HTERT RPE-1 (cell line): Measurements from ENCODE around the gene APRT.

Experiments
- in situ Hi-C: fragments of 300-500 bp; cut with MboI; formaldehyde crosslinking; loops from 4 replicates; pipeline ENCODE4 v1.14.3; 2020; ENCODE audit warnings: low sequenced_read_pairs

The APRT gene

DNA sequence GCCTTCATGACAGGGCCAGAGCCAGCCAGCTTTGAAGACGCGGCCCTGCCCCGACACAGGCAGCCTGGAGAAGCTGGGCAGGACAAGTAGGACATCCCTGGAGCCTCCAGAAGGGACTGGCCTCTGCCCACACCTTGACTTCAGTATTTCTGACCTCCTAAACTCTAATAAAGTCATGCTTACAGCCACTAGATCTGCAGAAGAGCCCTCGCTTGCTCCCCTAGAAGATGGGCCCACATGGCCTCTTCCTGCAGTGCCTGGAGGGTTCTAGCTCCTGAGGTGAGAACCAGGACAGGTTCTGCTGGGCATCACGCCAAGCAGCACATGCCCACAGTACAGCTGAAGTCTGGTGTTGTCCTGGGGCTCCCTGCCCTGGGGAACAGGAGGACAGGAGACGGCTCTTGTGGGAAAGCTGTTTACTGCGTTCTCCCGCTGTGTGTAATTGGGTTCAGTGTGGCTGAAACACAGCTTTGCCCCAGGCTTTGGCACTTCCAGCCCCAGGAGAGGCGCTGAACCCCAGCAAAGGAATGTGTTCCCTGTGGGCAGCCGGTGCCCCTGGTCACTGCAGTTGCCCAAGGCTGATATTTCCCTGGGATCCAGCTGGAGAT lies 2.6 kb downstream of the APRT start:
- in situ Hi-C loops: no loop called here

DNA sequence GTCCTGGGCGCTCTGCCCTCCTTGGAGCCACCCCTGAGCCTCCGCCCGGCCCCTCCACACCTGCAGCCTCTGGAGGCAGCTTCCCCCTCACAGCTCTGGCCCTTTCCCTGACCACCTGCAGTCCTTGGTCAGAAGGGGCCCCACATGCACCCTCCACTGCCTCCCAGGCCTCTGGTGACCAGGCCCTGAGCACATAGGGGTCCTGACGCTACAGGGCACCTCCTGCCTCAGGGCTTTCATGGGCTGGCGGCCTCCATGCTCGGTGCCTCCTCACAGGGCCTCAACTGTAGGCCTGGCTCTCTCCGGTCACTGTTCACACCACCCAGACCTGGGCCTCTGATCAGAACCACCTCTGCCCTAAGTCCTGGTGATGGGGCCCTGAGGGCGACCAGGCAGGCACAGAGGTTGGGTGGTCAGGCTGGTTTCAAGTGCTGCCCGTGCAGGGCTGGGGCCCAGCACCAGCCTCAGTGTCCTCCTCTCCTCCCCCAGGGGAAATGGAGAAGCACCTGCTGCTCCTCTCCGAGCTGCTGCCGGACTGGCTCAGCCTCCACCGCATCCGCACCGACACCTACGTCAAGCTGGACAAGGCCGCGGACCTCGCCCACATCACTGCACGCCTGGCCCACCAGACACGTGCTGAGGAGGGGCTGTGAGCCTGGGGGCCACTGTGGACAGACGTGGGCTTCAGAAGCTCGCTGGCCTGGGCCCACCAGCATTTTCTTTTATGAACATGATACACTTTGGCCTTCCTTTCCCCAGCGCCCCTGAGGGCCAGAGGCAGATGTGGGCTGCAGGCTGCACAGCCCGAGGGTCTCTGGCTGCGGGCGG lies 3.9 kb downstream of the APRT start:
- in situ Hi-C loops: no loop called here

DNA sequence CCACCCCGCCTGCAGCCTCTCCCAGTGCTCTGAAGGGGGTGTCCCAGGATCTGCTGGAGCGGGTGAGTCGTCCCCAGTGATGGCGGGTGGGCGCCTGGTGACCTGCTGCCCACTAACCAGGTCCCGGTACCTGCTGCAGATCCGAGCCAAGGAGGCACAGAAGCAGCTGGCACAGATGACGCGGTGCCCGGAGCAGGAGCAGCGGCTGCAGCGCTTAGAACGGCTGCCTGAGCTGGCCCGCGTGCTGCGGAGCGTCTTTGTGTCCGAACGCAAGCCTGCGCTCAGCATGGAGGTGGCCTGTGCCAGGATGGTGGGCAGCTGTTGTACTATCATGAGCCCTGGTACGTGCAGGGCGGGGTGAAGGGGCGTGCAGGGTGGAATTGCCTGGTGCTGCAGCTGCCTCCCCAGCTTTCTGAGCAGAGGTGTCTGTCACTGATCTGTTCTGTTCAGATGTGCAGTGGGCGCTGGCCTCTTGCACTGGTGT lies 4.5 kb downstream of the APRT start:
- in situ Hi-C loops: no loop called here

DNA sequence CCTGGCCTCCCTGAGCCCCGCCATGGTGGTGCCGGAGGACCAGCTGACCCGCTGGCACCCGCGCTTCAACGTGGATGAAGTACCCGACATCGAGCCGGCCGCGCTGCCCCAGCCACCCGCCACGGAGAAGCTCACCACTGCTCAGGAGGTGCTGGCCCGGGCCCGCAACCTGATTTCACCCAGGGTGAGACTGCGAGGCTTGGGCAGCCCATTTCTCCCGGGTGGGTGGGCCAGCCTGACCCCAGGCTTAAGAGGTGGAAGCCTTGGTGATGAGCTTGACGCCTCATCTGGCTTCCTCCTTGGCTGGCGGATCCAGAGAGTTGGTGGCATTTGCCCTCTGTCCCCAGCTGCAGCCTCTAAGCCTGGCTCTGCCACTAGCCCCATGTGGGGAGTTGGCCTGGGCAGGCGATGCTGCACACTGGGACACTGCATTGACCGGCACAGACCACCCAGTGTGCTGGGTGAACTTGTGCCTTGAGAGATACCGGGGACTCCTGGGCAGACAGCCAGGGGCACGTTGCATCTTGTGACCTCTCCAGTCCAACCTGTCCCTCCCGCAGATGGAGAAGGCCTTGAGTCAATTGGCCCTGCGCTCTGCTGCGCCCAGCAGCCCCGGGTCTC lies 5.1 kb downstream of the APRT start:
- in situ Hi-C loops: no loop called here

DNA sequence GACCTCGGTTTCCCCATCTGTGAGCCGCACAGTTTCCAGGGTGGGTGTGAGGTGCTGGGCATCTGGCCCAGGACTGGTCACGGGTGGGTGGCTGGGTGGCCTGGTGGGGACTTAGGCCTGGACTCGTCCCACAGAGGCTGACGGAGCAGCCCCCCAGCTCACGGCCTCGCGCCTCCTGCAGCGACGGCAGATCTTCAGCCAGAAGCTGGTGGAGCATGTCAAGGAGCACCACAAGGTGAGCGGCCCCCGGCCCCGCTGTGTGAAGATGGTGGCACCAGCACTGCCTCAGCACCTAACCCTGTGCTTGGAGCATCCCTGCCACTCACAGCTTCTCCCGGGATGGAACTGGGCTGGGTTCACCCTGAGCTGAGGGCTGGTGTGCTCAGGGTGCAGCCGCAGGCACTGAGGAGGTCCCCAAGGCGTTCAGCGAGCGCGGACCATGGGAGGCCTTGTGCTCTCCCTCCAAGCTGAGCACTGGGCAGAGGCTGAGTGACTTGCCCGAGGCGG lies 5.8 kb downstream of the APRT start:
- in situ Hi-C loops: no loop called here

DNA sequence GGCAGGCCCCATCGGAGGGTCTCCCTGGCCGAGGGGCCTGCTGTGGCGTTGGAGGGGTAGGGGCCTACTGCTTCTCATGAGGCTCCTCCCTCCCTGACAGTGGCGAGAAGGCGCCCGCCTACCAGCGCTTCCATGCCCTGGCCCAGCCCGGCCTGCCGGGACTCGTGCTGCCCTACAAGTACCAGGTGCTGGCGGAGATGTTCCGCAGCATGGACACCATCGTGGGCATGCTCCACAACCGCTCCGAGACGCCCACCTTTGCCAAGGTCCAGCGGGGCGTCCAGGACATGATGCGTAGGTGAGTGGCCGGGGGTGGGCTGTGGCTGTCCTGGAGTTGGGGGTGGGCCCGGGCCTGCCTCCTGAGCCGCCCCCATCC lies 6.4 kb downstream of the APRT start:
- in situ Hi-C loops: no loop called here

DNA sequence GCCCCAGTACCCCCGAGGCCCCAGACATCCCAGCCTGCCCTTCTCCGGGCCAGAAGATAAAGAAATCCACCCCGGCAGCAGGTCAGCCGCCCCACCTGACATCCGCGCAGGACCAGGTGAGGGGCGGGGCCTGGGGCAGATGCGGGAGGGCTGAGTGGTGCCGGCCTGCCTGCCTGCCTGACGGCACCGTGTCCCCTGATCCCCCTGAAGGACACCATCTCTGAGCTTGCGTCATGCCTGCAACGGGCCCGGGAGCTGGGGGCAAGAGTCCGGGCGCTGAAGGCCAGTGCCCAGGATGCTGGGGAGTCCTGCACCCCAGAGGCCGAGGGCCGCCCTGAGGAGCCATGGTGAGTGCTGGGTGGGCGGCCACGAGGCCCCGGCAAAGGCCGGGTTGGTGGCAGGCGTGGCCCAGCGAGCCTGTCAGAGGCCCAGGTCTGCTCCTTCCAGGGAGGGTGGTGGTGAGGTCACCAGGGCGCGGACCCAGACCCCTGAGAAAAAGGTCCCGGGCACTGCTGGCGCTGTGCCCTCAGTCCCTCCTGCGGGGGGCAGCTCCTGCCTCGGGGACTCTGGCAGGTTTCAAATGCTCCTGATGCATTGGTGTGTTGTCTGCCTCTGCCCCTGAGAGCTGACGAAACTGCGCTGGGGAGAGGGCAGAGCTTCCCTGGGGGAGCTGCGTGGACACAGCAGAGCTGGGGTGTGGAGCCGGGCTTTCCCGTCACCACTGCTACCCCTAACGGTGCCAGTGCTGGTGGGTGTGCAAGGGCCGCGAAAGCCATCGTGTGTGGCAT lies 7.0 kb downstream of the APRT start:
- in situ Hi-C loops: no loop called here

DNA sequence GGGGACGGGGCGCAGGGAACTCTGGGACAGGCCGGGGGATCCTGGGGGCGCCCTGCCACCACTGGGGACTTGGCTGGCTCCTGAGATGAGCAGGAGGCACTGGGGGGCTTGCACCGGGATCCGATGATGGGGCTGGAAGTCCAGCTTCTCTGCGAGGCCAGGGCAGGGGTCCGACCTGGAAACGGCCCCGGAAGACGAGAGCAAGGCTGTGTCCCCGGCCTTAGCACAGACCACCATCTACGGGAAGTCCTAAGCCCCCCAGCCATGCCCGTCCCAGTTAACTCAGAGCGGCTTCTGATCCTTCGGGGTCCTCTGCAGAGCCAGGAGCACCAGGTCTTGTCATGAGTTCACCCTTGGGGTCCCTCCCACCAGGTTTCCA lies 7.6 kb downstream of the APRT start:
- in situ Hi-C loops: no loop called here

DNA sequence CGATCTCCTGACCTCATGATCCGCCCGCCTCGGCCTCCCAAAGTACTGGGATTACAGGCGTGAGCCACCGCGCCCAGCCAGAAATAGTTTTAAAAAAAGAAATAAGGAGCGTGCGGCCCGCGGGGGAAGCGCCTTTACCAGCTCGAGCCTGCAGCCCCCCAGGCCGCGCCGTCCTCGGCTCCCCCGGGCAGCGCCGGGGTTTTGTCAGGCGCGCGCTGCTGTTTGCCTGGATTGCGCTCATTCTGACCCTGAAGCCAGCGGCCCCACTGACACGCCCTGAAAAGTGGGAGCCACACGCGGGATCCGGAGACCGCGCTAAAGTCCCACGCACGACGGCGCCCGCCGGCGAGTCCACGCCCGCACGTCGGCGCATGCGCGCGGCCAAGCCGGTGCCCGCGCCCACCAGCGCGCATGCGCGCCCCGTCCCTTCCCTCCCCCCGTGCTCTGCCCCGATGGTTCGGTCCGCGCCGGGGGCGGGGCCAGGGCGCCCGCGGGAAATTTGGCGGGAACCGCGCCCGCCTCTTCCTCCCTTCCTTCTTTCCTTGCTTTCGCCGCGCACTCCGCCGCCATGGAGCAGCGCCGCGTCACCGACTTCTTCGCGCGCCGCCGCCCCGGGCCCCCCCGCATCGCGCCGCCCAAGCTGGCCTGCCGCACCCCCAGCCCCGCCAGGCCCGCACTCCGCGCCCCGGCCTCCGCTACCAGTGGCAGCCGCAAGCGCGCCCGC lies 8.3 kb downstream of the APRT start, which contains the start of gene CDT1:
Gene CDT1 (plus strand): TSS at position 526 of the 724 bp plus-strand sequence. CDS start 43 bp downstream, at position 569.
- in situ Hi-C loops: no loop called here

DNA sequence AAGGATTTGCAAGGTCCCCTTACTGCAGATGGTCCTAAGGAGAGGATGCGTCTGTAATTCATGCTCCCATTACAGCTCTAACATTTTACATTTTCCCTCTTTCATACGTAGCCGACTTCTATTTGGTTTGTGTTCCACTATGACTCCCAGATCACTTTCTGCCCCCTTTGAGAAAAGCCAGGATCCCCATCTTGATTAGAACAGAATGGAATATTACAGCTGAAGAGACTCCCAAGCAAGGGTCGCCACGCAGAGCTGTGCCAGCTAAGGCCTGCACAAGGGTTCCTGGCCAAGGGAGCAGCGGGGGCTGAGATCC lies 11.5 kb downstream of the APRT start:
- in situ Hi-C loops: no loop called here

DNA sequence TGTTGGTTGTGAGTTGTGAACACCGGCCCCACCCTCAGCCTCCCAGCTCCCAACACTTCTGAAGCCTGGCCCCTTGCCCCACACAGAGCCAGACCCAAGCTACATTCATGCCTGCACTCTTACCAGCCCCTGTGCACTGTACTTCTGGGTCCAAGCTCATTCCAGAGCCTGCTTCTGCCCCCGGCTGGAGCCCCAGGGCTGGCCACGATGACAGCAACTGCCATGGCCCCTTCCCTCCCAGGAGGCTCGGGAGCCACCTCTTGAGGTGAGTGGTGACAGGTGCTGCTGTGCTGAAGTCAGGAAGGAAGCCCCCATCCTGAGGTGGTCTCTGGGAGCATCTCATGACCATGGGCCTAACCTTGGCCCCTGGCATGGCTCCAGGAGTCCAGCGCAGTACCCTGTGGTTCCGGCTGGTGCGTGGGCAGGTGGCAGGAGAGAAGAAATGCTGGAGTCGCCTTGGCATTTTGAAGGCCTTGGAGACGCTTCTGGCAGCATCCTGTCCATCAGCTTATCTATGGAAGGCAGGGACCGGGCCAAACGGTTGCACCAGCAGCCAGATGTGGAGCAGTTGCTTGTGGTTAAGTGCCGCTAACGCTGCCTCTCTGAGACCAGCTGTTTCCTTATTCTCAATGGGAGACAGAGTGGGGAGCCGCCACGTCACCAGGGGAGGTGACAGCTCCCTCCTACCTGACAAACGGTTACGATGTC lies 12.0 kb downstream of the APRT start:
- in situ Hi-C loops: no loop called here

DNA sequence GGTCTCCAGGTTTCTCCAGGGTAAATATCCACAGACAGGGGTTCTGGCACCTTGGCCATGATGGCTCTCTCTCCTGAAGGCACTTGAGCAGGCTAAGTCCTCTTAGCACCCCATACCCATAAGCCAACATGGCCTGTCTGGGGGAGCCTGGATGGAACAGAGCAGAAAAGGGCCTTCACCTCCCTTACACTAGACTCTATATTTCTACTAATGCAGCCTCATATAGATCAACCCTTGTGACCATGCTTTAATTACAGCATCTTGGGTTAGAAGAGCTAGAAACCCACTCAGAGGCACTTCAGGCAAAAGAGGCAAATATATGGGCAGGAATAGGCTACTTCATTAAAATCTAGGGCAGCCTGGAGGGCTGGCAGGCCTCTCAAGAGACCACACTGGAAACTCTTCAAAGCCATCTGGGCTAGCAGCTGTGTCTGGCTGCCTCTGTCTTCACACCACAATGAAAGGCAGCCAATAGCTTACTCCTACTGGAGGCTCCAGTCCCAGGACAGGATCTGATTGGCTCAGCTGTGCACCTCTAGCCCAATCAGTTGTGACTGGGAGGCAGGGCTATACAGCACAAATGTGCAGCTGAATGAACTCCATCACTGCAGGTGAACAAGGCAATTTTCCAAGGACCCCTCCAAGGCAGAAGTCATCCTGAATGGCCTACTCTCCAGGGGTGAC lies 12.8 kb downstream of the APRT start:
- in situ Hi-C loops: no loop called here

DNA sequence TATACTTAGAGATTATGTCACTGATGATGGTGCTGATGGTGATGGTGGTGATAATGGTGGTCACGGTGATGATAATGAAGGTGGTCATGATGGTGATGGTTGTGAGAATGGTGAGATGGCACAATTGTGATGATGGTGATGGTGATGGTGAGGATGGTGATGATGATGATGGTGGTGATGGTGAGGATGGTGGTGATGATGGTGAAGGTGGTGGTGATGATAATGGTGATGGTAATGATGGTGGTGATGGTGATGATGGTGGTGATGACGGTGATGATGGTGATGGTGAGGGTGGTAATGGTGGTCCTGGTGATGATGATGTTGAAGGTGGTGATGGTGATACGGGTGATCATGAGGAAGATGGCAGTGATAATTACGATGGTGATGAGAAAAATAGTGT lies 13.7 kb downstream of the APRT start:
- in situ Hi-C loops: no loop called here

DNA sequence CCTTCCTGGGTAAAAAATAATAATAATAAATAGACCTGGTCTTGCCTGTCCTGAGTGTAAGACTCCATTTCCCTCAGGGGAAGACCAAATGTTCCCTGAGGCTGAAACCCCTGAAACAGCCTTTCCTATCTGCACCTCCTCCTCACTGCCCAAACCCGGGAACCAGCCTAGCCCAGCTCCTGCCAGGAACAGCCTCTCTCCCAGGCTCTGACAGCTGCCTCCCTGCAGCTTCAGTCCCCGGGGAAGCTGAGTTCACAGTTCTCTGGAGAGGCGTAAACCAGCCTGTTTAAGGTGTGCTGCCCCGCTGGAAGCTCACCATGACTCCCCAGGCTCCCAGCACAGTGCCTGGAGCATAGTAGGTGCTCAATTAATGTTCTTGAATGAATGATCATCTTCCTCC lies 15.4 kb downstream of the APRT start:
- in situ Hi-C loops: no loop called here

DNA sequence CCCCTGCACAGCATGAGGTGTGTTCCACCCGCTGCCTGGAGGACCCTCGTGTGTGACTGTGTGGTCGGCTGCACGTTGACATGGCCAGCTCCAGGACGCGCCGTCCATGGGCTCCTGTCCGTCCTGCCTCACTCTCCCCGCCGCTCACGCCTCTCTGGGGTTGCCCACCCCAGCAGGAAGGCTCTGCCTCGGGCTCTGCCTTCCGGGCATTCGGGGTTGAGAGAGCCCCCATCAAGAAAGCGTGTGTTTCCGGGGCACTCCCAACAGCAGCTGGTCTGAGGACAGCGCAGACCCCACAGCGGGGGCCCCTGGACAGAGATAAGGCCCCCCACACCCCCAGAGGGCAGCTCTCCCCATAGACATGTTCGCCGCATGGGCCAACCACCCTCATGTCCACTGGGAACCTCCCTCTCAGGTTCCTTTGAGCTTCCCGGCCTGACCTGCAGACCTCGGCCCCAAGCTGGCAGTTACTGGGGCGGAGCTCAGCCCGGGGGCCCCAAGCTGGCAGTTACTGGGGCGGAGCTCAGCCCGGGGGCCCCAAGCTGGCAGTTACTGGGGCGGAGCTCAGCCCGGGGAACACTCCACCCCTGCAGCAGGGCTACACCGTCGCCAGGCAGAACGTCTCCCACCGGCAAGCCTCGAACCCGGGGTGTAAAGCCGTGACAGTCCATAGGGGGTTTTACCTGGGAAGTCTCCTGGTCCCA lies 18.3 kb downstream of the APRT start:
- in situ Hi-C loops: no loop called here

DNA sequence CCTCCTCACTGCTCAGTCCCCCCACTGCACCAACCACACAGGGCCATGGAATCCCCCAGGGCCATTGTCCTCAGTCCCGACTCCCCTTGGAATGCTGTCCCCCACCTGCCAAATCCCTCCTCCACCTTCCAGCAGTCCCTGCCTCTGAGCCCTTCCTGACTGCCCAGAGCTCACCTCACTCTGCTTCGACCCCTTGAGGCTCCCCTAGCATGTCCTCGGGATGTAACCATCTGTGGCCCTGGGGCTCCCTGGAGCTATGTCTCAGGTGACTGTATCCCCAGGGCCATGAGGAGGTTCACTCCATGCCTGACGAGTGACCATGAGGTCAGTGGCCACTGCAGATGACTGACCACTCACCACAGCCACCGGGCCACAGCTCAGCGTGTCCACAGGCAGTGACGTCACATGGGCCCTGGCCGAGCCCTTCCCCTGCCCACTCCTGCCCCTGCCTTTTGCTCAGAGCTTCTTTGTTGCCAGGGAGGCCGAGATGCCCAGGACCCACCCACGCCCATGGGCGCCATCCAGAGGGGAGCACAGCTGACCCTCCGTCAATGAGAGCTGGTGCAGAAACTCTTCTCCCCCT lies 19.0 kb downstream of the APRT start:
- in situ Hi-C loops: no loop called here

DNA sequence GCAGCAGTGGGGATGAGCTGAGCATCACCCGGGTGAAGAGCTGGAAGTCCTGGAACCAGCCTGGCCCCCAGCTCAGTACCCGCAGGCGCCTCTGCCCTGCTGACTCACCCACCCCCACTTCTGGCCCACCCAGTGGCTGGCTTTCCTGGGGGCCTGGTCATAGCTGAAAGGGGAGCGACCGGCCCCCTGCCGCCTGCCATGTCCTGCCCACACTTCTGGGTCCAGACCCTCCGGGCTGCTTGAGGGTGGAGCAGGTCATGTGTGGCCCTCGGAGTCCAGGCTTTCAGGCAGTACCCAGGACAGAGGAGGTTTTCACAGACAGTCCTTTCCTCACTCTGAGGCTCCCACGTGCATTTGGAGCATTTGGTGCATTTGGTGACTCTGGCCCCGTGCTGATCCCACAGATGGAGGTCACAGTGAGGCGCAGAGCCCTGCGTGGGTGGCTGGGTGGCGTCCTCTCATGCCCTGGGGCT lies 19.6 kb downstream of the APRT start:
- in situ Hi-C loops: no loop called here
